Activated CD4-positive, alpha-beta memory T cell treated with anti-CD3 and anti-CD28 coated beads, Interleukin-2, amount 10 ng/mL, durations not matched to agents 7 days and 5 days (primary cell): Measurements from ENCODE around the gene FBXO31. TPM values are rescaled to one million over a fixed set of nuclear protein-coding genes. Genes with fewer than 3 reads are reported as not detected.

Experiments used
- CTCF ChIA-PET: fragments of 350-600 bp; sonication (Branson Sonifier 250); formaldehyde crosslinking; loops from one replicate; lab custom pipeline; 2021; ENCODE audit warnings: antibody characterized with exemption, inconsistent platforms; lab: Charles Lee
- POLR2A ChIA-PET: fragments of 350-600 bp; sonication (Branson Sonifier 250); formaldehyde crosslinking; loops from one replicate; lab custom pipeline; 2021; ENCODE audit warnings: antibody characterized with exemption; lab: Charles Lee
- DNase-seq: peaks from one replicate; pipeline ENCODE4 v3.0.0-alpha.2; 2020
- H3K27ac Mint-ChIP-seq: one replicate; pipeline ENCODE4 v1.8.0; 2021; ENCODE audit warnings: mild to moderate bottlenecking, mixed read lengths
- H3K27me3 Mint-ChIP-seq: one replicate; pipeline ENCODE4 v1.8.0; 2021; ENCODE audit warnings: mixed read lengths
- H3K36me3 Mint-ChIP-seq: one replicate; pipeline ENCODE4 v1.8.0; 2021; ENCODE audit warnings: low read depth, mixed read lengths
- H3K4me1 Mint-ChIP-seq: one replicate; pipeline ENCODE4 v1.8.0; 2021; ENCODE audit warnings: mixed read lengths
- H3K4me3 Mint-ChIP-seq: one replicate; pipeline ENCODE4 v1.8.0; 2021; ENCODE audit warnings: mild to moderate bottlenecking, mixed read lengths
- H3K9me3 Mint-ChIP-seq: one replicate; pipeline ENCODE4 v1.8.0; 2021; ENCODE audit warnings: mixed read lengths
- total RNA-seq, 2 experiments: library from RNA; stranded (reverse); gene quantifications; one replicate each; pipeline ENCODE4 v1.2.3, GENCODE V29; 2021

FBXO31 gene
- total RNA-seq, 2 experiments from 2014 or later = 28.8 to 29.0 TPM

DNA sequence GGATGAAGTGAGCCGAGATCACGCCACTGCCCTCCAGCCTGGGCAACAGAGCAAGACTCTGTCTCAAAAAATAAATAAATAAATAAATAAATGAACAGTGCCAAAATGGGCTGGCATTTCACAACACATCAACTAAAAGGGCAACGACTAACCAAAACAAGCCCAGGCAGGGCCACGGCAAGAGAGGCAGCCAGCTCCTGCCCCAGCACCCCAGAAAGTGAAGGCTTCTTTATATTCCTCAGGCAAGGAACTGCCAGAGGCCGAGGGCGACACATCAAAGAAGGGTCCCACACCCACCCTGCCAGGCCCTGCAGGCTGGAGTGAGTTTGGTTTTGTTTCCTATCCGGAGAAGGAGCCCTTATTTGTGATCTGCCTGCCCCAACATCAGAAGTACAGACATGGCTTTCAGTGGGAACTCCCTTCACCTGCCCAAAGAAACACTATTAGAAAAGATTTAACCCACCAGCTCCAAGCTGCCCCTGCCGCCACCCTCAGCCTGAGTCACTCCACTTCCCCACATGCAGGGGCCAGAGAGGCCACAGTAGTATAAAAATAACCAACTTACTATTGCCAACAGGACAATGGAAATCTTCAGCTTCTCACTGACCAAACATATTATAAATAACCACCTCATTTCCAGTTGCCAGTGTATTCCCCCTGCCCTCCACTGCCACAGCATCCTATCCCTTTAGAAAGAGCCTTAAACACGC lies 8.0 kb downstream of the FBXO31 start:
- no peaks in the 10 kb centered on the region for H3K9me3 Mint-ChIP-seq
- H3K27me3 Mint-ChIP-seq = no peaks in the 10 kb centered on the region
- DNase-seq = no peak
- peaks cover 8% of the 10 kb centered on the region for H3K36me3 Mint-ChIP-seq
- H3K4me3 Mint-ChIP-seq = no peak overlapping the region
- H3K27ac Mint-ChIP-seq = no peak overlapping the region
- peaks cover 25% of the 10 kb centered on the region for H3K4me1 Mint-ChIP-seq
- POLR2A ChIA-PET = interaction anchor here (2.2 kb wide), 1 partner anchor 8 kb away, joined by 8 read pairs; the partner anchor contains the start of gene FBXO31
- CTCF ChIA-PET = no interaction called here

DNA sequence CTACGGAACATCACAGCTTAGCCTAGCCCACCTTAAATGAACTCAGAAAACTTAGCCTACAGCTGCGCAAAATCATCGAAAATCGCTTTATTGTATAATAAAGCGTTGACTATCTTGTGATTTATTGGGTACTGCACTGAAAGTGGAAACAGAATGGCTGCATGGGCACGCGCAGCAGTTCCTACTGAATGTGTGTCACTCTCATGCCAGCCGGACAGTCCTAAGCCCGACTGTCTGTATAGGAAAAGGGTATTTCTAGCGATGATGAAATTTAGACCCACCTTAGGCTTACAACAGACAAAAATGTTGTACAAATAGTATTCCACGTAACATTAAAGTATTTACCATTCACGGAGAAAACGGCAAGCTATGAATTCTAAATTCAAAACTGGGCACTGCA lies 9.3 kb downstream of the FBXO31 start:
- no peak overlapping the region for H3K27ac Mint-ChIP-seq
- H3K36me3 Mint-ChIP-seq = peaks cover 8% of the 10 kb centered on the region
- H3K9me3 Mint-ChIP-seq = no peaks in the 10 kb centered on the region
- H3K4me3 Mint-ChIP-seq = no peak overlapping the region
- POLR2A ChIA-PET = interaction anchor here (2.2 kb wide), 1 partner anchor 9 kb away, joined by 8 read pairs; the partner anchor contains the start of gene FBXO31
- DNase-seq = no peak
- CTCF ChIA-PET = no interaction called here
- no peaks in the 10 kb centered on the region for H3K27me3 Mint-ChIP-seq
- peaks cover 22% of the 10 kb centered on the region for H3K4me1 Mint-ChIP-seq

- CTCF ChIA-PET = no interaction called here
- no peak for DNase-seq
- H3K4me1 Mint-ChIP-seq = peaks cover 24% of the 10 kb centered on the region
- no peak overlapping the region for H3K27ac Mint-ChIP-seq
- peaks cover 3% of the 10 kb centered on the region for H3K36me3 Mint-ChIP-seq
- H3K9me3 Mint-ChIP-seq = no peaks in the 10 kb centered on the region
- POLR2A ChIA-PET = no interaction called here
- H3K27me3 Mint-ChIP-seq = no peaks in the 10 kb centered on the region
- H3K4me3 Mint-ChIP-seq = no peak overlapping the region
These were observed 11.3 kb downstream of the FBXO31 start for GRCh38 chr16:87372305-87372704.

DNA sequence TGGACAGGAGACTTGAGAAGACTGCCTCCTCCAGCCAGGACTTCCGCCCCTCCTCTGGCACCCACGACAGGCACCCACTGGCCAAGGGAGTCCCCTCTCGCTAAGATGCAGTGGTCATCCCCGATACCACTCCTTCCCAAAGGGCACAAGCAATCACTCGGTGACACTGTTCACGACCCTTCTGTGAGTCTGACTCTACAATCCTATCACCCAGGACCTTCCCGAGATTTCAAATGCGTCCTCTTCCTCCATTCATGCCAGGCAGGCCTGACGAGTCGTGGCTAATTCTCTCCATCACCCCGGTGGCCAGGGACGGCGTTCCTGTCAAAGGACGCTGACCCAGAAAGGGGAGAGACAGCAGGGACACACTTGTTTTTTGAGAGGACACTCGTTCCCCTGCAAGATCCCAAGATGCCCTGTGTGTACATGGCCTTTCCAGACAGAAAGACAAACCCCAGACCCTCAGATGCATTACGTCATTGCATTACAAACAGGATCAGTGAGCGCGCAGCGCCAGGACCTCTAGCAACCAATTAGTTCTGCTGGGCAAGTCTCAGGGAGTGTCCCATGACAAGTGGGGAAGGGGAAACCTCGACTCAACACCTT lies 12.2 kb downstream of the FBXO31 start:
- H3K9me3 Mint-ChIP-seq = no peaks in the 10 kb centered on the region
- ChIA-PET CTCF (no interaction called here), POLR2A (no interaction called here)
- H3K27me3 Mint-ChIP-seq = no peaks in the 10 kb centered on the region
- no peak overlapping the region for H3K4me3 Mint-ChIP-seq
- no peak for DNase-seq
- no peak overlapping the region for H3K27ac Mint-ChIP-seq
- H3K4me1 Mint-ChIP-seq = peaks cover 19% of the 10 kb centered on the region
- peaks cover 3% of the 10 kb centered on the region for H3K36me3 Mint-ChIP-seq

DNA sequence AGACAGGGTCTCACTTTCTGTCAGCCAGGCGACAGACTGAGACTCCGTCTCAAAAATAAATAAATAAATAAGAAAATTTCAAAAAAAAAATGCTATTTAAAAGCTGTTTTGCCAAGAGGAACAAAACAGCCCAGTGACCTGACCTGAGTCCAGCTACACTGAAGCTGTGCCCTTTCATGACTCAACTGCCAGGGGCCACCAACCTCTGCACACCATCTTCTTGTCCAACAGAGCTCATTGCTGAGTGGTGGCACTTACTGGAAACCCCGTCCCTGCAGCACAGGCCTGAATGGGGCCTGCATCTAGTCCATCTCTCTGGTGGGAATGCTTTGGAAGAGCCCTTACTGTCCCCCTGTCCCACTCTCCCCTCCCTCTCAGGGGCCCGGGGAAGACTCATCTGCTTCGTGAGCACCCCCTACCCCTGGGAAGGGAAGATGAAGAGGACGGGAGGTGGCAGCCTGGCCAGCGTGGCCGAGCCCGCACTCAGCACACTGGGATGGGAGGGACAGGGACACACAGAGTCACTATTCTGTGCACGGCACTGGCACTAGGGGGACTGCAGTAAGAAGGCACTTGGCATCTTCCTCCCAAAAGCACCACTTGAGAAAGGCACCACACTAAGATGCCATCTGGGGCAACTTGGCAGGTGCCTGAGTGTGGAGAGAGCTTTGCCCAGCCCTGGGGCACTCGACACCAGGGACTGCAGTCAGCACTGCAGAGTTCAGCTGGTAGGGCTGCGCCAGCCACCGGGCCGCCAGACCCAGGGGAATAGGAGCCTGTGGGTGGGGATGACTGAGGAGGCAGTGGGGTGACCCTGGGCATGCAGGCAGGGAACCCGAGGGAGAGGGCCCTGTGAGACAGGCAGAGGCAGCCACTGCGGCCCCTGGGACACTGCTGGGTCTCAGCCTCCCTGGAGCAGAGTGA lies 13.5 kb downstream of the FBXO31 start:
- ChIA-PET POLR2A (no interaction called here), CTCF (interaction anchor here (0.6 kb wide), 1 partner anchor 23 kb away, joined by 3 read pairs; no protein-coding TSS in a partner anchor)
- no peak for DNase-seq
- Mint-ChIP-seq H3K4me3 (no peak overlapping the region), H3K27ac (no peak overlapping the region), H3K9me3 (no peaks in the 10 kb centered on the region), H3K4me1 (peaks cover 18% of the 10 kb centered on the region), H3K27me3 (no peaks in the 10 kb centered on the region), H3K36me3 (peaks cover 3% of the 10 kb centered on the region)

DNA sequence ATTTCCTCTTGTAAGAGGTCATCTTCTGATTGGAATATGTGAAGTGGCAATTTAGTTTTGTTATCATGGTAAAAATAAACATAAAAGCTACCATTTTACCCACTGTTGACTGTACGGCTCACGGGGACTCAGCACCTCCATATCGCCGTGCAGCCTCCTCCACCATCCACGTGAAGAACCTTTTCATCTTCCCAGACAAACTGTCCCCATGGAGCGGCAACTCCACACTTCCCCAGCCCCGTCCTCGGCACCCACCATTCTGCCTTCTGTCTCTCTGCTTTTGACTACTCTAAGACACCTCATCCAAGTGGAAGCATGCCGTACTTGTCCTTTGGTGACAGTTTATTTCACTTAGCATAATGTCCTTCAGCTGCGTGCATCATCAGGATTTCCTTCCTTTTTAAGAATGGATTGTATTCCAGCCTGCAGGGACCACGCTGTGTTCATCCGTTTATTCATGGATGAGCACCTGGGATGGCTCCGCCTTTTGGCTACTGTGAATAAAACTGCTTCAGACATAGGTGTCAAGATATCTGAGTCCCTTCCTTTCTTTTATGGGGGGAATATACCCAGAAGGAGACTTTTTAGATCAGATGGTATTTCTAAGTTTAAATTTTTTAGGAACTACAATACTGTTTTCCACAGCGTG lies 14.3 kb downstream of the FBXO31 start:
- H3K4me1 Mint-ChIP-seq = peaks cover 26% of the 10 kb centered on the region
- no peaks in the 10 kb centered on the region for H3K27me3 Mint-ChIP-seq
- DNase-seq = no peak
- ChIA-PET POLR2A (no interaction called here), CTCF (no interaction called here)
- H3K27ac Mint-ChIP-seq = no peak overlapping the region
- no peaks in the 10 kb centered on the region for H3K9me3 Mint-ChIP-seq
- peaks cover 3% of the 10 kb centered on the region for H3K36me3 Mint-ChIP-seq
- H3K4me3 Mint-ChIP-seq = no peak overlapping the region

DNA sequence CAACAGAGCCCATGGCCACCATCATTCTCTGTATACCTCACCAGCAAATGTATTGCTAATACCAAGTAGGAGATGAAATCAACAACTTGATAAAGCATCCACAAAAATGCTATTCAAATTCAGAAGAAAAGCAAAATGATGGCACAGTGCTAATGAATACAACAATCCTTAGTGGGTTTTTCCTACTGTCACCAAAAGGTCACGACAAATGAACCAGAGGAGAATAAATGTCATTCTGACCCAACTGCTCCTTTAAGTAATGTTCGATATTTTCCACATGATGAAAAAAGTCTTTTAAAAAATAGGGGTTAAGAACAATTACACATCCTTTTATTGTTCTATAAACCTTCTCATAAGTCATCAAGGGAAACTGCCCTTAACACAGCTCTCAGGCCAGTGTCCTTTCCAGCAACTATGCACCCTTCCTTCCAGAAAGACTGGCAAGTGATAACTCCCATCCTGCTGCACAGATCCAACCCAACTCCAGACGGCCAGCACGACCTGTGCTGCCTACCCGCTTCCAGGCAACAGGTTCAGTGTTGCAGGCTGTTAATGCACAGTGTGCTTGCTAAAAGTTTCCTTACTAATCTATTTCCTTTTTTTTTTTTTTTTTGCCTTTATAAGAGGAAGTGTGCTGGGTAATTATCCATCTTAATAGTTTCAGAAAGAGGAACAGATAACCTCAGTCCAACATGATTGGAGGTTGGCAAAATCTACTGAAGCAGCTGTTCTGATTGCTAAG lies 15.4 kb downstream of the FBXO31 start:
- Mint-ChIP-seq H3K9me3 (no peaks in the 10 kb centered on the region), H3K4me3 (no peak overlapping the region), H3K4me1 (peaks cover 31% of the 10 kb centered on the region), H3K27me3 (no peaks in the 10 kb centered on the region), H3K36me3 (peaks cover 8% of the 10 kb centered on the region), H3K27ac (peak overlapping the region; percentile 21)
- ChIA-PET POLR2A (no interaction called here), CTCF (no interaction called here)
- DNase-seq = no peak

GRCh38 chr16:87367529-87367928 lies 16.0 kb downstream of the FBXO31 start:
- Mint-ChIP-seq H3K27me3 (no peaks in the 10 kb centered on the region), H3K36me3 (peaks cover 8% of the 10 kb centered on the region), H3K27ac (no peak overlapping the region), H3K9me3 (no peaks in the 10 kb centered on the region), H3K4me3 (no peak overlapping the region), H3K4me1 (peaks cover 31% of the 10 kb centered on the region)
- DNase-seq = no peak
- ChIA-PET POLR2A (no interaction called here), CTCF (interaction anchor here (0.9 kb wide), 1 partner anchor 89 kb away, joined by 3 read pairs; no protein-coding TSS in a partner anchor)

- ChIA-PET POLR2A (no interaction called here), CTCF (interaction anchor here (0.6 to 0.9 kb wide), 2 partner anchors 88 to 329 kb away, joined by 3 read pairs; no protein-coding TSS in a partner anchor)
- Mint-ChIP-seq H3K9me3 (no peaks in the 10 kb centered on the region), H3K27me3 (no peaks in the 10 kb centered on the region), H3K36me3 (peaks cover 8% of the 10 kb centered on the region), H3K4me1 (peaks cover 29% of the 10 kb centered on the region), H3K27ac (no peak overlapping the region), H3K4me3 (no peak overlapping the region)
- no peak for DNase-seq
These were observed 16.6 kb downstream of the FBXO31 start for GRCh38 chr16:87366930-87367329.

GRCh38 chr16:87366288-87366687 lies 17.3 kb downstream of the FBXO31 start:
- peaks cover 25% of the 10 kb centered on the region for H3K4me1 Mint-ChIP-seq
- no peaks in the 10 kb centered on the region for H3K27me3 Mint-ChIP-seq
- no peaks in the 10 kb centered on the region for H3K9me3 Mint-ChIP-seq
- peaks cover 8% of the 10 kb centered on the region for H3K36me3 Mint-ChIP-seq
- POLR2A ChIA-PET = no interaction called here
- no peak overlapping the region for H3K4me3 Mint-ChIP-seq
- no peak overlapping the region for H3K27ac Mint-ChIP-seq
- CTCF ChIA-PET = no interaction called here
- DNase-seq = no peak

GRCh38 chr16:87365021-87365713 lies 18.4 kb downstream of the FBXO31 start:
- Mint-ChIP-seq H3K27ac (no peak overlapping the region), H3K4me1 (peaks cover 28% of the 10 kb centered on the region), H3K36me3 (peaks cover 8% of the 10 kb centered on the region), H3K9me3 (no peaks in the 10 kb centered on the region), H3K4me3 (no peak overlapping the region), H3K27me3 (no peaks in the 10 kb centered on the region)
- DNase-seq = no peak
- POLR2A ChIA-PET = no interaction called here
- CTCF ChIA-PET = no interaction called here
